HG02970 (cell line): Measurements from ENCODE around the gene MIGA1.
"Not testable (repeated sequence)": the region's sequence is repeated elsewhere in the genome, so short reads cannot be mapped to it uniquely, and the experiment has no call there.

Experiments
- ATAC-seq: cut with Tn5 transposase; IDR thresholded peaks from one replicate; pipeline ENCODE4 v1.9.1; 2021; ENCODE audit warnings: mild to moderate bottlenecking, moderate library complexity, moderate number of reproducible peaks; ENCODE audit not compliant: unreplicated experiment, low FRiP score

The MIGA1 gene

GRCh38 chr1:77900687-77901293 lies 121.3 kb downstream of the MIGA1 start:
- no peak for ATAC-seq

DNA sequence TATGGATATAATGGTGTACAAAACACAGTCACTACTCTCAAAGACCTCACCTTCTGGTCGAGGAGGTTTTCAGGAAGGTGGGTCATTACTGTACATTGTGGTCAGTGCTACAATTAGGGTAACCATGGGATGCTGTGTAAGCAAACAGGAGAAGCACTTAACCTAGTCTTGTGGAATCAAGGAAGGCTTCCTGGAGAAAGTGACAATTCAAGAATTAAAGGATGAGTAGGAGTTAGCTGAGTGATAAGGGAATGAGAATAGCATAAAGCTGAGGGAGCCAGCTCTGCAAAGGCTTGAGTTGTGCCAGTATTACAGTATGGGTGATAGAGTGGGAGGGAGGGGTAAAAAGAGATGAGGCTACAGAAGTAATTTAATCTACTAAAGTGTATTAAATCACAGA lies 126.2 kb downstream of the MIGA1 start:
- no peak for ATAC-seq

- ATAC-seq, result no peak
Measured at GRCh38 chr1:77906019-77906545, 126.6 kb downstream of the MIGA1 start.

DNA sequence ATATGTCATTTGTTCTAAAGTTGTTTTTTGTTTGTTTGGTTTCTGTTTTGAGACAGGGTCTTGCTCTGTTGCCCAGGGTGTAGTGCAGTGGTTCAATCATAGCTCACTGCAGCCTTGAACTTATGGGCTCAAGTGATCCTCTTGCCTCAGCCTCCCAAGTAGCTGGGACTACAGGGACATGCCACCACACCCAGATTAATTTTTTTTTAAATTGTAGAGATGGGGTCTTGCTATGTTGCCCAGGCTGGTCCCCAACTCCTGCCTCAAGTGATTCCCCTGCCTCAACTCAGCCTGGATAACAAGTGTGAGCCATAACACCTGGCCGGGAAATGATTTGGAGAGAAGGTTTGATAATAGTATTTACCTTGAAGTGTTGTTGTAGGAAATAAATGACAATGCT lies 127.2 kb downstream of the MIGA1 start:
- no peak for ATAC-seq

DNA sequence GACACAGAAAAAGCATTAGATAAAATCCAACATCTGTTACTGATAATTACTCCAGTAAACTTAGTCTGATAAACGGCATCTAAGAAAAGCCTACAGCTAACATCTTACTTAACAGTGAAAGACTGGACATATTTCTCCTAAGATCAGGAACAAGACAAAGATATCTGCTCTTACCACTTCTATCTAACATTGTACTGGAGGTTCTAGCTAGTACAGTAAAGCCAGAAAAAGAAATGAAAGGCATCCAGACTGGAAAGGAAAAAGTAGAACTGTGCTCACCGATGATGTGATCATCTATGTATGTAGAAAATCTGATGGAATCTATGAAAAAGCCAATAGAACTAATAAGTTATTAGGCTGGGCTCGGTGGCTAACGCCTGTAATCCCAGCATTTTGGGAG lies 130.7 kb downstream of the MIGA1 start:
- ATAC-seq, result no peak

DNA sequence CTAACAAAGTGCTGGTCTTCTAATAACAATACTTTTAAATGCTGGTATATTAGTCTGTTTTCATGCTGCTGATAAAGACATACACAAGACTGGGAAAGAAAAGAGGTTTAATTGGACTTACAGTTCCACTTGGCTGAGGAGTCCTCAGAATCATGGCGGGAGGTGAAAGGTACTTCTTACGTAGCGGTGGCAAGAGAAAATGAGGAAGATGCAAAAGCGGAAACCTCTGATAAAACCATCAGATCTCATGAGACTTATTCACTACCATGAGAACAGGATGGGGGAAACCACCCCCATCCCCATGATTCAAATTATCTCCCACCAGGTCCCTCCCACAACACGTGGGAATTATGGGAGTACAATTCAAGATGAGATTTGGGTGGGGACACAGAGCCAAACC lies 139.5 kb downstream of the MIGA1 start:
- not testable (repeated sequence) for ATAC-seq

DNA sequence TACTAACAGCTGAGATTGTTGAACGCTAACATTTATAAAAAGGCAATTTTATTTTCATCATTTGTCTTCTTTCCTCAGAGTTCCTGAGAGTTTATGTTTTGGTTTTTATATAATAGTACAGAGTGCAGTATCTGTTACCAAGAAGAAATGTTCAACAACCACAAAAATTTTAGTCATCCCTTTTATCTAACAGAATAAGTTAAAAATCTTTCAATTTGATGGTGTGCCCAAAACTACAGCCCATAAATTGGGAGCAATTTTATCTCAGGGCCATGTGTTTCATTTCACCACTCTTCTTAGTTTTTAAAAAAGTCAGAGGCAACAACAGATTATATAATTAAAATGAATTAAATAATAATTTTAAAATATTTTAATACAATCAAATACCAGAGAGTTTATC lies 146.1 kb downstream of the MIGA1 start:
- ATAC-seq, result no peak

- no peak for ATAC-seq
Measured at GRCh38 chr1:77925956-77926355, 146.5 kb downstream of the MIGA1 start.

GRCh38 chr1:77926561-77927357 lies 147.3 kb downstream of the MIGA1 start:
- ATAC-seq, result no peak

DNA sequence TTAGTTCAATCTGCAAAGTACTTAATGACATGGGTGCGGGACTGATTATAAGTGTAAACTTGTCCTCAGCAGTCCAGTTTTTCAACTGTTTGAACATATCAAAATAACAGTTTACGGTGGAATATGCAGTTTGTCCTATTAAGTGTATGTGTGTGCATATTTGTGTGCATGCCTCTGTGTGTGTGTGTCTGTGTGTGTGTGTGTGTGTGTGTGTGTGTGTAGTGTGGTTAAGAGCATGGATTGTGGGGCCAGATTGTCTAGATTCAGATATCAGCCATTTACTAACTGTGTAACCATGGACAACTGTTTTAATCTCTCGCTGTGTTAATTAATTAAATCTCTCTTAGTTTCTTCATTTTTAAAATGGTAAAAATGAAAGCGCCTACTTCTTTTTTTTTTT lies 148.0 kb downstream of the MIGA1 start:
- no peak for ATAC-seq
